Ovary (tissue), 3 donors: ENCODE measurements around the gene SDC3.

Experiments
- CTCF ChIP-seq, 3 donors: fragments of 450-650 bp in 2 of 3; fragments of 200-600 bp in 1 of 3; IDR thresholded peaks; one replicate each; pipeline versions ENCODE4 v1.5.1 to v1.8.0; 2016 to 2022; ENCODE audit warnings: antibody characterized with exemption in 3 of 3, mild to moderate bottlenecking in 1 of 3
- POLR2A ChIP-seq: fragments of 450-650 bp; IDR thresholded peaks from one replicate; pipeline ENCODE4 v1.6.1; 2017; ENCODE audit warnings: antibody characterized with exemption, mild to moderate bottlenecking, moderate library complexity
- donor health status: DM: no; HTN: no; CAD: no.

DNA sequence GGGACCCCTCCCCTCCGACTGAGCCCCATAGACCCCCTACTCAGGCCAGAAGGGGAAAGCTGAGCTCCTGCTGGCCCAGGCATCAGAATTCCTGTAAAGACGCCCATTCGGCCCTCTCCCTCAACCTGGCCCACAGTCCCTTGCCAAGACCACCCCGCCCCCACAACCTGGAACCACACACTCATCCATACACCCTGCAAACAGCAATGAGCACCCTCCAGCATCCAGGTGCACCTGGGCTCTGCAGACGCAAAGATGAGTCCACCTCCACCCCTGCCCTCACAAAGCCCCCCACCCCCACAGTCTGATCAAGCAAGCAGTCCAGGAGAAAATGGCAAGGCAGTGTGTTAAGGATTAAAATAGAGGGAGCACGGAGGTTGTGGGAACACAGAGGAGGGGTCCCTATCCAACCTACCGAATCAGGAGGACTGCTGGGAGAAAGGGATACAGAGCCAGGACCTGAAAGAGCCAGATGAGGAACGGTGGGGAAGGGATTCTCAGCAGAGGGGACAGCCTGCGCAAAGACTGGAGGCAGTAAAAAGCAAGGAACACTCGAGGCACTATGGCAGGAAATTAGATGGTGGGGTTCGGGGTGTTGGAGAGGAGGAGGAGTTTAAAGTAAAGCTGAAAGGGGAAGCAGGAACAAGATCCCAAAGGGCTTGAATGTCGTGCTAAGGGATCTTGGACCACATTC lies 83.7 kb downstream of the SDC3 start:
- TF ChIP-seq CTCF (IDR thresholded peaks at IDR 0.05): no peak
- TF ChIP-seq POLR2A: no peak
